RKO (cell line): Measurements from ENCODE around the gene GCA.

Experiments used
- DNase-seq: peaks from one replicate; pipeline ENCODE4 v3.0.0-alpha.2; 2016; ENCODE audit warnings: low spot score

The GCA gene

DNA sequence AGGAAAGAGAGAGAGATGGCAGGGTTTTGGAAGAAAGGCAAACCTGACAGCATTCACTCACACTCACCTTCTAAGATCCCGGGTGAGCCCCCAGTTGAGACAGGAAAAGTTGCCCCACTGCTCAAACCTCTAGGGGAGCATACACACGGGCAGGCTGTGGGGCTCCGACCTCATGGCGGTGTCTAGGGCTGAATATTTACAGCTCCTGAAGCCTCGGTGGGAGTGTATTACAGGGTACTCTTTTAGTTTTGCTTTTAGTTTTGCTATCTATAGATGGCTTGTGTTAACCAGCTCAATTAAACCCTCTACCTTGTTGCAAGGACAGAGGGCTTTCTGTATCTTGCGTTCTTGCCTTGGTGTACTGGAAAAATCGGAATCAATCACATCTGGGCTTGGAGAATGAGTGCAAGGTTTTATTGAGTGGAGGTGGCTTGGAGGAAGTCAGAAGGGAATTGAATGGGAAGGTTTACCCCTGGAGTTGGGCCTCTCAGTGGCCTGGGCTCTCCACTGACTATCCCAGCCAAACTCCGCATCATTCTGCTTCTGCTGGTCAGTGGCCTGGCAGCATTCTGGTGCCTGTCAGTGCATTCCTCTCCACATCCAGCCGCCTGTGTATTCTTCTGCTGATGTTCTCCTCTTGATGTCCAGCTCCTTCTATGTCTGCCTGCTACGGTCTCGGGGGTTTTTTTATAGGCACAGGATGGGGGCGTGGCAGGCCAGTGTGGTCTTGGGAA, 15.3 kb upstream of the GCA start:
- DNase-seq, result no peak

DNA sequence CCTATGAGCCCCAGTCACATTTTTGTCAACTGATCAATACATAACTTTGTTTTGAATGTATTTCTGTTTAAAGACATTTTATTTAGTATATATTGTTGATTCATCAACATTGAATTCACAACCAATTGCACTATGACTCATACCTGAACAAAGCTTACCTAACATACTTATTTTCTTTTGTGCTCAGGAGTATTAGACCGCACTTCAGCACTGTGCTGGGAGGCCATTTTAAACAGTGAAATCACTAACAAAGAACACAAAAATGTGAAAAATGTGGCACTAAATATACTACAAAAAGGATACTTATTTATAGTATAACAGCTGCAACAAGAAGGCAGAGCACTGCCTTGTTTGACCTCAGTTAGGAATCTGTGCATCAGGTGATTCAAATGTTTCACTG, 13.1 kb upstream of the GCA start:
- no peak for DNase-seq

DNA sequence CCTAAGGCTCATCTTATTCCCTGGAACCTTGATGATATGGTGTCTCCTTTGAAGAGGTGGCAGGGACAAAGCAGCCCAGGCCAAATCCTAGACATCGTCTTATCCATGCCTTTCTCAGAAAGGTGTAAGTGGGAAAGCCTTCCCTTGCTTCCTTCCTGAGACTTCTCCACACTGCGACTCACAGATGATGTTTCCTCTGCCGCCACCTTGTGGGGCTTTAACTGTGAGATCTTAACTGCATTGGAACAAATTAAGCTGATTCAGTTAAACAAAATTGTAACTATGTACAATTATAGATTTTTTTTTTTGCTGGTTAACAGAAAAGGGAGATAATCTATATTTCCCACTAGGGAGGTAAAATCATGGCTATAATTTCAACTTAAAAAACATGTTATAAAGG, 10.0 kb upstream of the GCA start:
- DNase-seq, result peak; percentile 64

DNA sequence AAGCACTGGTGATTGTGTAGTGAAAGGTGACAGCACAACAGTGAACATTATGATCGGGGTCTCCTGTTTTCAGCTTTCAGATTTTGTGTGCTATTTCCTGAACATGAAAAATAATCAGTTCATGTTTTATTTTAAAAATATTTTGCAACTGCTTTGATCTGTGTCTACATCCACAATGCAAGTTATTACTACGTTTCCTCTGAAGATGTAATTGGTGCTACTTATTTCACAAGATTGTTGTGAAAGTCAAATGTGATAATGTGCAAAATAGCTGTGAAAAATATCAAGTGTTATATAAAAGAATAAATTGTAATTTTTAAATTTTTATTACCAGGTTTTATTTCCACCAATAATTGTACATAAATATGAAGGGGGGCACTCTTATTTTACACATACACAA, 6.1 kb upstream of the GCA start:
- DNase-seq, result no peak

DNA sequence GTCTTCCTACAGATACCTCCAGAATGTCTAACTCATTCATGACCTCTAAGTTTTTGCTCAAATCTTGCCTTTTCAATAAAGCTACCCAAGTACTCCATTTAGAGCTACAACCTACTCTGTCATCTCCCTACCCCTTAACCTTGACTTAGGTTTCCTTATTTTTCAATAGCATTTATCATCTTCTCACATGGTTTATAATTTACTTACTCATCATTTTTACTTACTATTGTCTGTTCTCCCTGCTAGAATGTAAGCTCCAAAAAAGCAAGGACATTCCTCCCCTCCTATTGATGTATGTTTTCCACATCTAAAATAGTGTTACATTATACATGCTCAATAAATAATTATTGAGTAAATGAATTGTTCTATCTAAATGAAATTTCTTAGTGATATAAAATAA, 3.1 kb upstream of the GCA start:
- no peak for DNase-seq

DNA sequence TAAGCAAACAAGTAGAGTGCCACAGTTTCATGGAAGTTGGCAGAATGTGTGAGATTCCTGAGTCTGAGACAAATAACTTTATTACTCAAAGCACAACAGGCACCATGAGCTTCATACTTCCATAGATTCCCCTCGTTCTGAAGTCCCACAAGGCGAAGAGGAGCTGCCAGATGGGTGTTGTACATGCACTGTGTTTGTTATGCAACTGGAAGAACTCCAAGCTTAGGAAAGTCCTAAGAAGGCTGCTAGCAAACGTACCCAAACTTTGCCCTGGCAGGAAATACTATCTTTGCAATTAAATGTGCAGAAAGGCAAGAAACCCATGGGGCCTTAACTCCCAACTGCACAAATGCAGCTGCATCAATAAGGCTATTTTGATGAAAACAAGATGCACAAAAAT, 1.6 kb upstream of the GCA start:
- DNase-seq, result no peak

DNA sequence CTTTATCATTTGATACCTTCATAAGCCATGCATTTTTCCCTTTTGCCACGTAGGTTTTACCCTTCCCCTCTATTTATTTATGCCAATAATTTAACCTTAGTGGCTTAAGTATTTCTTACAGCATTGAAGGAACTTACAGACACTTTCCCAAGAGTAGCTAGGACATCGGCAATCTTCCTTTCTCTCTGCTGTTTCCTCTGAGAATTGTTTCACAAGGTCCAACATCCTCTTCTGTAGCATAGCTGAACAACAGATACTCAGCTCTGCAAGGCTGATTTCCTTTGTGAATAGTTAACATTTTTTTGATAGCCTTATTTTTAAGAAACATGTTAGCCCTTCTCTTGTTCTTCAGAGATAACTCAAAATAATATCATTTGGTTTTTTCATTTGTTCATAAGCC, 1.1 kb upstream of the GCA start:
- DNase-seq, result no peak

DNA sequence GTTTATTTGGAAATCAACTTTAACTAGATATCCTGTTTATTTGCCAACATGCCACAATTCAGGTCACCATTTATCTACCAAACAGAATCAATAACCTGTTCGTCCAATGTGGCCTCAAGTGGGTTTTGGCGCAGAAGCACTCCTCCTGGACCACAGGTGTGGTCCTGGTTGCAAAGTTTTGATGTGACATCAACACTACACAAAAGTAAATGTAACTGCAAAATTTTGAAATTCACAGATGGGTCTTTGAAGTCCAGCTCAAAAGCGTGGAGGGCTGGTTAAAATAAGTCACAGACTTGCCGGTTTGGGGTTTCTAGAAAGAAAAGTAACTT, 474 bp upstream of the GCA start:
- DNase-seq, result no peak

DNA sequence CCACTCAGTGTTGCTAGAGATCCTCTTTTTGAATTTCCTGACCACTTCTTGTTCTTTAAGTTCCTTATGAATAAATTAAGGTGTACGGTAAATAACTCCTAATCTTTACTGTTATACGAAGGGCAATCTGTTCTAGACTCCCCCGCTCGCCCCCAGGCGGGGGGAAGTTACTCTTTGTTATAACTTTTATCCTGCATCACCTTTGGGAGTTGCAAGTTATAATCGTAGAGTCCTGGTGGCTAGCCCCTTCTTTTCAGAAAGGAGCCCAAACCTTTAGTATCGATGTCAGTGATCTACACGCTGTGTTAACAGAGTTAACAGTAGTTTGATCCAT, 652 bp downstream of the GCA start:
- no peak for DNase-seq

DNA sequence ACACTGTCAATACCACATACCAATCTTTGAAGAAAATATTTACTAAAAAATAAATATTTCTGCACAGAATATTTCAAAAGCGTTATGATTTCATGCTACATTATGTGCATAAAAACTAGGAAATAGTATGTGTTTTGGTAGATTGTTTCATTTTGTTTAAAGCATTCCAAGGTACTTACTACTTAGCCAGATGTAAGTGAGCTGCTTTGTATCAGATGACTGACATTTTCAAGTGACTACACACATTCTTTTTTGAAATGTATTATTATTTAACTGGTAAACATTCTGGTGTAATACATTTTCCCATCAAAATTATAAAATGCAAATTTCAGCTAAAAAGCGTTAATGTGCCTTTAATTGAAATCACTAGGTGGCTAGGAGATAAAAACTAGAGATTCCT, 21.5 kb downstream of the GCA start:
- no peak for DNase-seq

DNA sequence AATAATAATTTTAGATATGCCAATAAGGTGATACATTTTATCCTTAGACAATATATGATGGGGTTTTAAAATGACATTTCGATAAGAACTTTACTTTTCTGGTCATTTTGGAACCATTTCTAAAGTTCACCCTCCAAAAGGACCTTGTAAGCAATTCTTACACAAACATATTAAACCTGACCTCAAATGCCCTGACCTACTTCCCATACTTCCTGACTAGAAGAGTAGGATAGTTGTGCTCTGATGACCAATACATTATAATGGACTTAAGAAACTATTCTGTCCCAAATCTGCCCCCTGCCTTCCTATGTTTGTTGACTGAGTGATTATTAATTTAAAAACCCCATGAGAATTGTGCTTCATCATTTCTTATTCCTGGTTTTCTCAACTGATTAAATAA, 24.6 kb downstream of the GCA start:
- DNase-seq, result no peak

DNA sequence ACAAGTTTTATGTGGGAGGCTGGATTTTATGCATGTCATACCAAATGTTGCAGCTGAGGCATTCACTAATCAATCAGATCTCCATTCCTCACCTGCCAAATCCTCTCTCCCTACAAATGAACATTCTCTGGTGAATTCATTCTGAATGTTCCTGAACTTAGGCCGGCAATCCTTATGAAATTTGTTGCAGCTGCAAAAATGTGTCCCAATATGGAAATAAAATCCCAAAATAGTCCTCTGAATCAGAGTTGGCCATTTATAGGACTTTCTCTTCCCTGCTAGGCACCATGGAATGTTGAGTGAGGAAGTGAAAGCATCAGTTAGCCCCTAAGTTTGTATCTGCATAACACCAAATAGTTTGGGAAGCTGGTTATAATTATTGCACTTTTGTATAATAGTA, 25.6 kb downstream of the GCA start:
- no peak for DNase-seq

DNA sequence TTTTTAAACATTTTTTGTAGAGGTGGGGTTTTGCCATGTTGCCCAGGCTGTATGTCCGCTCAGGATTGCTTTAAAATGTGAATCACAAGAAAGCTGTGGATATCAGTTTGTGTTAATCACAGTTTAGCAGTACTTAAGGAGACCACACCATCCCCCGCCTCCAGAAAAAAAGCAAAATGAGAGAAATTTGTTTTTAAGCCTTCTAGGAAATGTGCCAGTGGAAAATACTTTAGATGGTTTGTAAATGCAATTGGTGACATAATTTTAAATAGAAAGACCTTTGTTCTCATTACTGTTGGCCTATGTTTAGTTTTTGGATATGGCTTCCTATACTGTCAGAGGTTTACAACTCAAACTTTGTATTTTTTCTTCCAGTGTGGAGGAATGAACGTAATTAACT, 27.0 kb downstream of the GCA start:
- no peak for DNase-seq

DNA sequence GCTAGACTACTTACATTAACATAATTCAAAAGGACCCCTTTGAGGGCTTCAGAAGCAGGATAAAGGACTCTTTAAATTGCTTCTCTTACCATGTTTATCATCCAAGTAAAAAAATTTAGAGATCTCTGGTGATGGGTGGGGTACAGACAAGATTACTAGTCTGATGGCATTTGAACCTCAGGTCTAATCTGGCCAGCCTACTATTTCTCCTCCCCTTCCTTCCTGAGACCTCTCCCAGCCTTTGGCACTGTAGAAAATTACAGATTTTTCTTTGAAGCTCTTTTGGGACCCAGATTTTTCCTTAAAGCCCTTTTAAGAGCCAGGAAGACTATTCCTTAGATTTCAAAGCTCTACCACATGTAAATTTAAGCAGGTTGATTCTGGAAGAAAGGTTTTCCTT, 28.9 kb downstream of the GCA start:
- no peak for DNase-seq

DNA sequence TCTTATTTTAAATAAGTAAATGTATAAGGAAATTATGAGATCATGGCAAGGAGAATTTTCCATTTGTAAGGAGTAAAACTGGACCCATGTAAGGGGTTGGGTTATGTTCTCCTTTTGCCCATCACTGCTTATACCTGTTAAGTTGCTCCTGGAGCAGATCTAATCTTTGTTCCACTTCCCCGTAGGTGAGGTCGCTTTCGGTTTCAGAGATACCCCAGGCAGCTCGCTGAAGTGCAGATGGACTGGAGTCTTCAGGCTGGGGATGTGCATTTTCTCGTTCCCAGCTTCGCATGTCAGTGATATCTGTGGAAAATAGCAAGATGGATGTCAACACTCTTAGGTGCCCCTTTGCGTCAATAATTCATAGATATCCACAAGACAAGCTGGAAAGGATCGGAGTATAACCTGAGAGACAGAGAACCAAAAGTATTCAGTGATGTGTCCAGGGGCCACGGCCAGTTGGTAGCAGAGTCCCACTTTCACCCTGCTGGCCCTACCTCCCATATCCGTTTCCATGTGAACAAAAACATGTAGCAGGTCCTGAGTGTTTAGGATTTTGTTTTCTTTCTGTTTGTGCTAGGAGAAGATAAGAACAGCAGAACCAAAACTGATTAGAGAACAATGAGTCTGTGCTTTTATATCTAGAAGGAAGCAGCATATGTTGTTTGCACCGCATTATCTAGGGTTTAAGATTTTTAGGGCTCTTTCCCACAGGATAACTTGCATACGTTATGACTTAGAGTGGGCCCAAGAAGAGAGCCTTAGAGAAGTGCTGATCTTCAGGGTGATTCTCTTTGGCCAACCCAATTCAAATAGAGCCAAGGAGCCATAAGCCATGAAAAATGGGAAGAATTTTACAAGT, 36.0 kb downstream of the GCA start:
- DNase-seq, result no peak

DNA sequence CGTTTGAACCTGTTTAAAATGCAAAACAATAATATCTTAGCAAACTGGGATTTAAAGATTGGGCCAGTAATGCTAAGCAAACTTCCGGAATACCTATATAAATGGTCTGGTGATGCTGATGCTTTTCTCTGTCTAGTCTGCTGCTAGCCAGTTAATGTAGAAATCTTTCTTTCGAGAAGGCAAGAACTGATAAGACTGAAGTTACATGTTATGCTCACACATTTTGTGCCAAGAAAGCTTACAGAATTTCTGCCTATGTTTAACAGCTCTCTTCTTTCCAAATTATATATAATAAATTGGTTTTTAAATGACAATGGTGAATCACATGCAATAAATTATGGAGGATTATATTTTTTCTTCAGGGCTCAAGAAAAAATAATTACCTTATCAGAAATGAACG, 37.9 kb downstream of the GCA start:
- no peak for DNase-seq

DNA sequence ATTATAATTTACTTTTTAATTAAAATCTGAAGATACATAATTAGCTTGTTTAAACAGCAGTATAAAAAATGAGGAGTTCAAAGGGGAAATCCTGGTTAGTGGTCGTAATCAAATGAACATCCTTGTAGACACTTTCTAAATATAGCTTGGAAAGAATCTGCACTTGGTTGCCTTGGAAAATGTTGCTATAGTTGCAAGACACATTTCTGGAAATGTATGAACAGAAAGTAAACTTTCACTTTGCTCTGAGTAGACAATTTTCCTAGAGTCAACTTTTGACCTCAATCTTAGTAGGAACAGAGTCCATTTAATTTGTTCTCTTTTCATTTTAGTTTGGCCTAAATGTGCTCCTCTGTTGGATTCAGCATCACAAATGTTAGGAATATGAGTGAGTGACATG, 38.3 kb downstream of the GCA start:
- no peak for DNase-seq

DNA sequence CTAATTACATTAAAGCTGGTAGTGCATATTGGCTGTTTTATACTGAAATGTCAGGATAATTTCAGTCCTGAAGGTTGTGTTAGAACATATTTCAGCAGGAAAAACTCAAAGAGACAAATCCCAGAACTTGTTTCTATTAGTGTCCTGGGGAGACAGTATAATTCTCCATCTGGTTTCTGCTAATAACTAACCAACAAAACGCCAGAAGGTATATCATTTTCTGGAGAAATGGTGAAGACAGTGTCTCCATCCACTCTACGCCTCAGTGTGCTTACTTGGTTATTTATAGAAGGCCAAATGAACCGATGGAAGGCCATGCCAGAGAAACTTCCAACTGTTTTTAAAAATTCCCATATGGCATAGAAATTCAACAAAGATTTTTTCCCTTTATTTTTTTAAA, 41.6 kb downstream of the GCA start:
- no peak for DNase-seq

DNA sequence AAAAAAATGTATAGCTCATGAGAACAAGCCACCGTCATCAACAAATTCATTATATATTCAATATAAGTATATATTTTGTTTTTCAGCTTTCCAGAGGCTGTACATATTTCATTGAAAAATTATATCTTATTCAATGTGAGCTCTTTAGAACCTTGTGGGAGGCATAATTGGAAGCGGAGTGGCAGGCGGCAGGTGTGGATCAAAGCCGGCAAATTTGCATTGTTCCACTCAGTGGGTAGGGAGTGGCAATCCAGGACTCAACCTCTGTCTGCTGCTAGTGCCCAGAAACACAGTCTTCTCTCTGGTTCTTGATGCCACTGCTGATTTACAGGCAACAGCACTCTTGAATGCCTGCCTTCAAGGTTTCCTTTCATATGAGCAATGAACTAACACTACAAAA, 46.9 kb downstream of the GCA start:
- no peak for DNase-seq

DNA sequence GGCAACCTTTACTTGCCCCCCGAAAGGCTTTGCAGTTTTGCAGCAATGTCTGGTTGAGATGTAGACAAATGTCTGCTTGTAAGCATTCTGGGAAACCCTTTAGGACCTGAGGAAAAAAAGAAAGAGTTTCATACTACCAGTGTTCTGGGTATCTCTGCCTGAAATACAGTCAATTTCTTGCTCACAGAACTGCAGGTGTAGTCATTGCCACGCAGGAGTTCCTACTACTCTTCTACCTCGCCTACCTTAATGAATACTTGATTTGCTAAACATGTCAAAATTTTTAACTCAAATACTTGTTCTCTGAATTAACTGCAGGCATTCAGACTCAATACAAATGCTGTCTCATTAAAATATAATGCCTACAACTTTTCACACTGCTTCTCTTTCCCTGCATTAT, 56.4 kb downstream of the GCA start:
- DNase-seq, result no peak

DNA sequence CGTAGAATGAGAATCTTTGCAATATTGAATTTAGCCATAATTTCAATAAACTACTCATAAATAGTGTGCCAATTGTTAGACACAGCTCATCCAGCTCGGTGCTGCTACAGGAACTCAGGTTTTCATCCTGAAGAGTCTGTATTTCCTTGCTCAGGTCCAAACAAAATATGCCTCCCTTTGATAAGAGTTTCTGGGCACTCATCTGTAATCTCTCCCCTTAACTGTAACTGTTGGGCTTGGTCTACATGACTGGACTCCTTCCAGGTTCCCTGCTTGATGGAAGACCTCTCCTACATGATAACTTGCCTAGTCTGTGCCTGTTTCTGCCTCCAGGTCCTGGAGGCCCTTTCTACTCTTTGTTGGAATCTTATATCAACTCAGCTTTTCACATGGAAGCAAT, 57.9 kb downstream of the GCA start:
- DNase-seq, result no peak

DNA sequence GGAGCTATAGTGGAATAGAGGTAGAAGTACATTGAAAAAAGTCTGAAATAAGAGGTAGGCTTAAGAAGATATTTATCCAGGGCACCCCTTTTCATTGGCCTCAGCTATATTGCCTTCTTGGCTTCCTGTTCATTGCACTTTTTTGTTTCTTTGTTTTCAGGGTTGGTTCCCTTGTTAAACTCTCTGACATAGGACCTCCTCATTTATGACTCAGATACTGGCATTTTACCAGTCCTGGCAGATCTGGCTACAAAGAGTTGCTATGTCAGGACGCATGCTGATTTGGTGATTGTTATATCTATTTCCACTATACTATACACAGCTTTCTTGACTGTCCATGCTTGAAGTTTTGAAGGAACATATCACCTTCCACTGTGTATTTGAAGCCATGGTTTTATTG, 60.0 kb downstream of the GCA start:
- peak; percentile 56 for DNase-seq
